Anterior cingulate cortex (tissue), 58 donors: Measurements from ENCODE around the gene TRPV6.

Source experiments
- DNase-seq, 58 donors: peaks; one replicate each; lab custom pipeline; 2025; lab: John Stamatoyannopoulos, UW

Gene TRPV6

DNA sequence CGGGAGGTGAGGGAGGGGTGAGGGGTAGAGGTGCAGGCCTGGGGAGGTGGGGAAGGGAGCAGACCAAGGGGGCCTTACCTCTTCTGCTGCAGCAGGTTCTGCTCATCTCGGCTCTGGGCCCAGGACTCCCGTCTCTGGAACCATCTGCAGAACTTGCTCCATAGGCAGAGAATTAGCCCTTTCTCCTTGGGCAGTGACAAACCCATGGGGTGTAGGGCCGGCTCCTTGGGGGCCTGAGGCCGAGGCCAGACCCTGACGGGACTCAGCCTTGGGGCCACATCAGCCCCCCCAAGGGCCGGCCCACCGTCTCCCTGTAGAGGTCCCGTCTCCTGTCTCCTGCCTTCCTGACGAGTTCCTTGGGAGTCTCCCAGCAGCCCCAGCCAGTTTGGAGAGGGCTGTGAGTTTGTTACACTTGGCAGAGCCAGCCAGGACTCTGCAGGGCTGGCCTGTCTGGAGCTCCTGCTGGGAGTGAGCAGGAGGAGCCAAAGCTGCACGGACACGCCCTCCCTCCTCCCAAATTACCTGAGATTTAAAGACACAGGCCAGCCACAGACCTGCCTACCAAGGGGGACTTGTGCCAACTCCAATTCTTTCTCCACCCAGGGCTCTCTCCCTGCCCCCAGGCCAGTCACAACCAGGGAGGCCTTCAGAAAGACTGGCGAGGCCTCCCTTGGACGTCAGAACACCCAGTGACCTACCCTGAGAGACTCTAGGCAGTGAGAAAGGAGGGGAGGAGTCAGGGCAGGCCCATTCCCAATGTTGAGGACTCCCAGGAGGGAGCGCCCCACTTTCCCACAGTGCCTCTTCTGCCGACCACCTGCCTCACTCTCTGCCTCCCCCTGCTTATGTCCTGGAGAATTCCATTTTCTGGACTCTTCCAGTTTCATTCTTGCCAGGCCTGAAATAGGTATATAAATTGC lies at the start of gene TRPV6:
TRPV6 (minus strand) TSS at position 435 of the 920 bp plus-strand sequence.
- DNase-seq: no peak

DNA sequence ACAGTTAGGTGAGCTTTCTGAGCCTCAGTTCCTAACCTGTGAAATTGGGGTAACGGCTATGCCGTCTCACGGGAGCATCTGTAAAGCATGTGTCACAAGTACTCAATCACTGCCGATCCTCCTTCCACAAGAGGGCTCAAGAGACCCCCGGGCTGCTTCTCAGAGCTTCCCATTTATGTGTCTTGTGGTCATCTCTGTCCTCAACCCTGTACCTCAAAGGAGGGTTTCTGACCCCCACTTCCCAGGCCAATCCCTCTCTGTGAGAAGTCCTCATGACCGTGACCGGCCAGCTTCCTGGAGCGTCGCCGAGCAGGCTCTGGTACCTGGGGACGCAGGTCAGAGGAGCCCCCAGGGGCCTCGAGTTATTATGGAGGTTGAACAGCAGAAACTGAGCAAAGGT lies 48.5 kb upstream of the TRPV6 start:
- no peak for DNase-seq

DNA sequence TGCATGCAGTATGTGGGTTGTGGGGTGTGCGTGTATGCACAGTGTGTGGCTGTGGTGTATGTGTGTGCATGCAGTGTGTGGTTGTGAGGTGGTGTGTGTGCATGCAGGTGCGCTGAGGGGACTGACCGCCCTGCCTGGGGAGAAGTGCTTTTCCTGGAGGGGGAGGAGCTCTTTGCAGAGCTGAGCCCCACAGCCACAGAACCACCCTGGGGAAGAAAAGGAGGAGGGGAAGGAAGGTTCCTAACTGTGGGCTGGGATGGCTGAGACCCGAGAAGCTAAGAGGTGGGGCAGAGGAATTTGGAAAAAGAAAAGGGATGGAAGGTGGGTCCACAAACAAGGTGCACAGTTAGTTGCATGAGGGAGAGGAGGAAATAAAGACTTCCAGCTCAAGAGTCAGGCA lies 48.1 kb upstream of the TRPV6 start, which contains the start of gene TRPV5:
TRPV5 (minus strand) TSS at position 123 of the 400 bp plus-strand sequence. CDS start 287 bp downstream, outside the sequence.
- DNase-seq: no peak

DNA sequence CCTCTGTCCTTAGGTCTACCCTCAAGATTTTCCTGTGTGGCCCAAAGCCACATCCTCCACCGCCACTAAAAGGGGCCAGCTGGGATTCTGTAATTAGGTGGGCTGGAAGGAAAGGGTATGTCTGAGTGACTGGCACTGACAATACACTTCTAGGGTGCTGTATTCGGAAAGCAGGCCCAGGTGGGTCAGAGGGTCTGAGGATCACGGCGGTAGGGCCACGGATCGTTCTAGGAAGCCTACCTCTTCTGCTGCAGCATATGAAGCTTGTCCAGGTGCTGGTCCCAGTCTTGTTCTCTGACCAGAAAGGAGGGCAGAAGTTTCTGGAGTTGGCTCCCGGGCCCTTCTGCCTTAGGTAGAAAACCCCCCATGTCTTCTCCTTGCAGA lies 47.5 kb upstream of the TRPV6 start:
- no peak for DNase-seq

DNA sequence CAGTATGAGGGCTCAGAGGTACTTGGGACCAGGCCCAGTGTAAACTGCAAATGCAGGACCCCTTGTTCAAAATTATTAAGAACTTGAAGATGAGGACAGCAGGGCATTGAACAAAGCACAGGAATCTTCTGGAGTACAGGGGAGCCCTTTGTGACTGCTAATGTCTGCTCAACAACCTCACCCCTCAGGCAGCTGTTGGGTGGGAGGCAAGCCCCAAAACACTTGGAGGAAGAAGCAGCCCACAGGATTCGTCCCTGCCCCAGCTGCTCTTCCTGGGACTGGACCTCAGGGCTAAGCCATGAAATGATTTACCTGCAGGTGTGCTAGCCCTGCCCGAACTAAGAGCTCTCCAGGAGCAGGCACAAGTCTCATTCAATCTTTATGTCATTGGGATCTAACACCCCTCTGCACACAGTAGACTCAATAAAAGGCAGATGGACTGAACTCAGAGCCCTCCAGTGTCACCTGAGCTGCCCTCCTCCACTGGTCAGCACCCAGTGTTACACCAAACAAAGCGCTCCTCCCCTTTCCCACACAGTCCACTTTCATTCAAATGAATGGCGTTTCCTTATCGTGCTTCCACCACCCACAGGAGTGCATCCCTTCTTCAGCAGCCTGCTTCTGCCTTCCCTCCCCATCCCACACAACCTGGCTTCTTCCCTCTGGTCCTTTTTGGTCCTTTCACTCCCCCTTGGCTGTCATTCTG lies 47.0 kb upstream of the TRPV6 start:
- no peak for DNase-seq

DNA sequence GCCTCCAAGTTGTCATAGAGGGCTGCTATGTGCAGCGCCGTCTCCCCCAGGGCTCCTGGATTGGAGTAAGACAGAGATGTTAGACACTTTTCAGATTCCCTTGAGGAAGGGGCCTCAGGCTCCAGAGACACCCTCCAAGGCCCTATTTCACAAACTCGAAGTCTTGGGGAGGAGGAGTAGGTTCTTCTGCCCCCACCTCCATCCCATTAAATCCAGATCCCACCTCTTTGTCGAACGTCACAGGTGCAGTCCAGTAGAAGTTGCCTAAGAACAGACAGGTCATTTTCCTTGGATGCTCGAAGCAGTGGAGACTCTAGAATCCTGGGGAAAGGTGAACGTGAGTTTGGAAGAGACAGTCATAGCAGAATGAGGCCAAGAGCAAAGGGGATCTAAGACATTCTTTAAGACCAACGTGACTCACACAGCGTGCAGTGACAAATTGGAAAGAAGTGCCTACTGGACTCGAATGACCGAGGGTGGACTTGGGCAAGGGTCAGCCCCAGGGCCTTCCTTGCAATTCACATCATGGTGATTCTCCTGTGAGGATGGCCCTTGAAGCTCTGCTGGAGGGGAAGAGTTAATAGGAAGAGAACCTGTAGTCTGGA lies 44.7 kb upstream of the TRPV6 start:
- DNase-seq: no peak

DNA sequence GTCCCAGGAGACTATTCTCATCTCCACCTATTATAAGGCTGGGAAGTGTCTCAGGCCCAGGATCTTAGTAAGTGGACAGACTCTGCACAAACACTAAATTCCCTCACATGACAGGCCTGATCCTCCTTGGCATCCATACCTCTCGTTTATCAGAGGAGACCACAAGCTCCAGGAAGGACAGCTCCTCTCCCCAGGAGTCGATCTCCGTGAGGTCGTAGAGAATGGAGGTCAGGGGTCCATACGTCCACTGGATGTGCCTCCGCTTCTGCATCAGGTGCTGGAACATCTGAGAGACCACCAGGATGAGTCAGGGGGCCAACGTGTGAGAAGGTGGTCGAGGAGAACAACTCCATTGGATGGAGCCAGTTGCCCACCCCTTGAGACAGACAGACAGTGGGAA lies 42.4 kb upstream of the TRPV6 start:
- no peak for DNase-seq

DNA sequence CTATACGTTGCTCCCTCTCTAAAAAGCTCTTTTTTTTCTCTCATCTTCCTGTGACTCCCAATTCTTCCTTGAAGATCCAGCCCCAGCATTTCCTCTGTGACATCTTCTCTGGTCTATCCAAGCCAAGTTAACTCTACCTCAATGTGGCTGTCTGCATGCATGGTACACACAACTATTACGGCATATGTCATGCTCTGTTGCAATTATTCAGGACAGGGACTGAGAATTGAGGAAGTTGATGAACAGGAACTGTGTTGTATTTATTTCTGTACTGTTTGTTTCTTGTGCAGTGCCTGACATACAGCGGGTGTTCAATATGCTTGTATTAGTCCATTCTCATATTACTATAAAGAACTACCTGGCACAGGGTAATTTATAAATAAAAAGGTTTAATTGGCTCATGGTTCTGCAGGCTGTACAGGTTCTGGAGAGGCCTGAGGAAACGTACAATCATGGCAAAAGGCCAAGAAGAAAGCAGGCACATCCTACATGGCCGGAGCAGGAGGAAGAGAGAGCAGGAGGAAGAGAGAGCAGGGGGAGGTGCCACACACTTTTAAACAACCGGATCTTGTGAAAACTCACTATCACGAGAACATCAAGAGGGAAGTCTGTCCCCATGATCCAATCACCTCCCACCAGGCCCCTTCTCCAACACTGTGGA lies 41.7 kb upstream of the TRPV6 start:
- DNase-seq: no peak

DNA sequence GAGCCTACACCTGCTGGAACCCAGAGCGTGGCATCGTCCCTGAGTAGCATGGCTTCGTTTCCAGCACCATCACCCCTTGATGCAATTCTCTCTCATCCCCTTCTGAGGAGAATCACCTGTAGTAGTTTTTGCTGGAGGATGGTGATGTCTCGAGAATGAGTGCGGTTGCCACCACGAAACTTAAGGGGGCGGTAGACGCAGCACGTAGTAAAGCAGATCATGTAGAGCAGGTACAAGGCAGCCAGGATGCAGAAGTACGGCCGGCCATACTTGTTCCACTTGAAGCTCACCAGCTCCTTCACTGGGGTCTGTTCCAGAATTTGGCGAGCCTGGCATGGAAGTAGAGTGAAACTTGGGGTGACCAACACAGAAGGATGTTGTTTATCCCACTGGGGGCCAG lies 39.9 kb upstream of the TRPV6 start:
- no peak for DNase-seq

DNA sequence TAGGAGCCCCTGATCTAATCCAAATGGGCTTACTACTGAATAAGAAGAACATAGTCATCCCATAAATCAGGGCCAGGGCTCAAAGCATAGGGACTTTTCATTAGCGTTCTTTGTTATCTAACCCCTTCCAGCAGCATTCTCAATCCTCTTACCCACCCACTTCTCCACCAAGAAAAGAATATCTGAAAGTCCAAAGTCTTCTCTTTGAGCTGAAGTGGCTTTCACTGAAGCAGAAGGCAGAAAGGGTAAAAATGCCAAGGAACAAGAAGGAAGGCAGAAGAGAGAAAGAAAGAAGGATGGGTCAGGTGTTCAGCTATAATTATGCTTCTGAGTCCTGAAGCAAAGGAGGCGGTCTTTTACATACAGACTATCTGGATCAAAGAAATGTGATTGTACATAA lies 37.8 kb upstream of the TRPV6 start:
- DNase-seq: no peak

DNA sequence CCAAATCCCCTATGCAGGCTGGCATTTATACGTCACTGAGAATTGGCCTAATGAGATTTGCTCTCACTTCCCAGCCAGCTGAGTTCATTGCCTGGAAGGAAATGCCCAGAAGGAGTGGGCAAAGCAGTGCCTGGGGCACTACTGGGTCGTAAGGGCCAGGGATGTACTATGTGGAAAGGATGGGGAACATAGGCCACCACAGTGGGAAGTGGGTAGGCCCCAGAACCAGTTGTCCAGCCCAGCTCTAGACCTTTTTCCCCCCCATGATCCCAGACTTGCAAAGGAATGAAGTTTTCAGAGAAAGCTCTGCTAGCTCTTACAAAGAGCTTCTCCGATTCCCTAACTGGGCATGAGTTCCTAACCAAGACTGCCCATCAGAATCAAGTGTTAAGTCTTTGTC lies 34.1 kb upstream of the TRPV6 start:
- no peak for DNase-seq

DNA sequence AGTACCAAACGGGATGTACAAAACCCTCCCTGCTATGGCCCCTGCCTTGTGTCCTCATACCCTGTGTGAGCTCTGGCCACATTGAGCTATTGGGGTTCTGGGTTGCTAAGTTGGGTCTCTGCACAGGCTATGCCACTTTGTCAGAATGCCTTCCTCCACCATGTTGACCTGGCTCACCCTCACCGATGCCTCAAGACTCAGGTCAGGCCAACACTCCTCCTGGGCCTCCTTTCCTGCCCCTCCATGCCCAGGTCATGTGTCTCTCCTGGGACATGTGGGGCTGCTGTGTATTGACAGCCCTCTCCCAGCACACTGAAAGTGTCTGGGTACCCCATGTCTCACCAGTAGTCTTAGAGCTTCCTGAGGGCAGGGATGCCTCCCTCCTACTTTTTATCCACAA lies 33.4 kb upstream of the TRPV6 start:
- no peak for DNase-seq

DNA sequence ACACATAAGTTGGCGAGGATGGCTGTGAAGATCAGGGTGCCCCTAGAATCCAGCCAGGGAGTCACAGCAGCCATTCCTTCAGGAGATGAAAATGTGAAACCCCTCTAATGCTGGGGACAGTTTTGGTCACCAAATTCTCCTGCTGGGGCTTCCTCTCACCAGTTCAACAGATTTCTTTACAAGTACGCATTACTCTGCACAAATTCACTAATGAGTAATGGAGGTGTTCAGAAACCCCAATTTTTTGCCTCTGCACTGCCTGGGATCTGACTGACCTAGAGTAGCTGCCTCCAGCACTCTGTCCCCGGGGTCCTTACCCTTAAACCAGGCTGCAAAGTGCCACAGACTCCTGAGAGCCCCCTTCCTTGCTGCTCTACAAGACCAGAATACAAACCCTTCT lies 31.9 kb upstream of the TRPV6 start:
- no peak for DNase-seq

DNA sequence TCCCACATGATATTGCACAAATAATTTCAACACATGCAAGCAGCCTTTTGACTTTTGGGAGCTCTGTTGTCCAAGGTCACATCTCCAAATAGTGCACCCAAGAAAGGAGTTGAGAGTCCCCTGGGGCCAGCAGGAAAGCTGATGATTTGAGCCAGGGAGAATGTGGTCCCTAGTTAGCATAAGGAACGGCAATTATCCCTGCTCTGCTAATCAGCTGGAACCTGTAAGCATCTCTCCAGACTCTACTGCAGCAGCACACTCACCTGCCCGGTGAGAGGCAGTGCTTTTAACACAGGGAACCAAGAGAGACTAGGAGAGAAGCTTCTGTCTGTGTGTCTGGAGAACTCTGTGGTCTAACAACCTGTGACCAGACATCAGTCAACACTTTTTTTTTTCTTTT lies 31.0 kb upstream of the TRPV6 start:
- no peak for DNase-seq

DNA sequence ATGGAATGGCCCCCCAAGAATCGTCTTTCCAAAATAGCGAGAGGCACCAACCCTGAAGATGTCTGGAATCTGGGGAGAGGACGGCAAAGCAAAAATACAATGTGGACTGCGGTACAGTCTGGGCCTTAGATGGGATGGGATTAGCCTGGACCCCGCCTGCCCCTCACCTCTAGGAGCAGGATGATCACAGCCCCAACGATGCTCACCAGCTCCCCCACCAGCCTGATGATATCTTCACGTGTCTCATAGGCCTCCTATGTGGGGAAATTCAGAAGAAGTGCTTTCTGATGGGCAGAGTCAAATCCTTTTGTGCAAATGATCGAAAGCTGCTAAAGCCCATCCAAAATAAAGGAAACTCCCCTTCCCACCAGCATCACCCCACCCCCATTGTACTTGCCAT lies 29.8 kb upstream of the TRPV6 start:
- DNase-seq: no peak

DNA sequence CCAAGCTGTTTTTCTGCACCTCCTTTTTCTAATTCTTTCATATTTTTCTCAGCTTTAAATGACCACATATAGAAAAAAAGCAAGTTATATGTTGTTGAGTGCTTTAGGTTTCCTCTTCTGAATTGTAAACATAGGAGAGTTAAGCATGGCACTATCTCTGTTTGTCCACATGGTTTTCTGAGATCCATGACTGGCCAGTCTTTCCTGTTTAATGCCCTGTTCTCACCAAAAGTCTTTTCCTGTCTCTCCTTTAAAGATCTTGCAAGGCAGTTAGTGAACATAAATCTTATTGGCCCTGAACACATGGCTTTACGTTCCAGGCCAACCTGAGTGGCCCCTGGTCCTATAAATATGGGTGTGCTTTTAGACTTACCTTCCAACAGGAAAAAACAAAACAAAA lies 28.6 kb upstream of the TRPV6 start:
- no peak for DNase-seq

DNA sequence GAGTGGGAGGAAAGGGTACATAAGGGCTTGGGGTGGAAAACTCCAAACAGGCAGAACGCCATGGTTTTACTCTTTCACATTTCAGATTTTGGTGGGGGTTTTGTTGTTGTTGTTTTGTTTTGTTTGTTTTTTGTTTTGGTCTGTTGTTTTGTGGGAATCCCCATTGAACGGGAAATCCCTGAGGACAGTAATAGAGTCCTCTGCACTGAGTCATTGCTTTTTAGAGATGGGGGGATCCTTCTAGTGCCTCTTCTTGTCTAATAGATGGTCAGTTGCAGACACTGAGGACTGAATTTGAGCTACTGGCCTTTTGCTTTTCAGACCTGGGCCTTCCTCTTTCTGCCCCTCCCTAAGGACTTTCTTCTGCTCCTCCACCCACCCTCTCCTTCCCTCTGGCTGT lies 28.0 kb upstream of the TRPV6 start:
- DNase-seq: no peak

DNA sequence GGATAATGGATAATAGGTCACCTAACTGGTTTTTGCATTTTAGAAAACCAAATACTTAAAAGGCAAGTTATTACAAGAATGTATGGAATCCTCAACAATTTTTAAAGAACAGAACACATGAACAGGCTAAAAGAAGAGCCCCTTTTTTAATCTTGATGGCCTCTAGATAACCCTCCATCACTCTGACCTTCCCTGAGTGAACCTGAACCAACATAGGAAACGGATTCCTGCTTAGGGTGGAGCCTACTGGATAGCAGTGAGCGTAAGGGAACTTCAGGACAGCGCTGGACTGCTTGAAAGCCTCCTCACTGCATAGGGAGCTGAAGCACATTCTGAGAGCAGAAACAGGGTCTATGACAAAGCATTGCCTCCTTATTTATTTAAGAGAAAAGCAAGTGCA lies 27.5 kb upstream of the TRPV6 start:
- no peak for DNase-seq

DNA sequence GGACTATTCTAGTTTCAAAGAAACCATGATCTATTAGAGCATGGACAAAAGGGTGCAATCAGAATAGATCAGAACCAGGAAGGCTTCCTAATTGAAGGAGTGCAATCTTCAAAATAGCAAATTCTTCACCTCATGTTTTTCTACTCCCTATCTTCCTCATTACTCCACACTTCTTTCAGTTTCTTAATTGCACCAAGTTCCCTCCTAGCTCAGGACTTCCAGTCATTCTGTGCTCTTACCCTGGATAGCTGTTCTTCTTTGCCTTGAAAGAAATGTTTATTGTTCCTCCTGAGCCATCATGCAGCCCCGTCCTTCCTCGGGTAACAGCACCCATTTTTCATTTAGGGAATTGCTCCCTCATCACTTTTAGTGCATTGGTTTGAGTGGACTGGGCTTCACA lies 24.9 kb upstream of the TRPV6 start:
- DNase-seq: no peak

DNA sequence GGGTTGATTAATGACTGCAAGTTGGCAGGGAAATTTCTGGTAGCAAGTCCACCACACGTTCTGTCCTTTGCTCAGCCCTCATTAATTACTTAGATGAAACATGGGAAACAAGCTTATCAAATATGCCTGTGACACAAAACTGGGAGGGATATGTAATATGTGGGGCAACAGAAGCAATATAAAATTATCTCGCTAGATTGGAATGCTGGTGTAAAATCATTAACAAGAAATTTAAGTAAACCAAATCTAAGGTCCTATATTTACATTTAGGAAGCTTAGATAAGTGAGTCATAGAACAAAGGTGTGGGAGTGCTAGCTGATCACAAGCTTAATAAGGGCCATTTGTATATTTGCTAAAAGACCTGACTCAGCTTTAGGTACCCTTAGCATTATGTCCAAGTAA lies 24.5 kb upstream of the TRPV6 start:
- DNase-seq: no peak
